K562 (cell line): ENCODE data around the gene DENND4C. TPM values are rescaled to one million over a fixed set of nuclear protein-coding genes. Genes with fewer than 3 reads are reported as not detected.
"Not testable (repeated sequence)": the region's sequence is repeated elsewhere in the genome, so short reads cannot be mapped to it uniquely, and the experiment has no call there.

Experiments
- ATAC-seq: fragments of 200-7000 bp; cut with Tn5 transposase; 3 replicates; pipeline ENCODE4 v1.9.1; 2020; ENCODE audit warnings: moderate library complexity
- BruUV-seq: library from RNA; stranded (reverse); fragments of 400-500 nt; replicated peaks from 2 replicates; lab custom pipeline; 2021; lab: Mats Ljungman, UMichigan
- CTCF ChIA-PET: fragments of 300-600 bp; formaldehyde crosslinking; extraction: SDS; loops from one replicate; lab custom pipeline; 2021; ENCODE audit warnings: low intra/inter-chr PET ratio; lab: Yijun Ruan, JAX
- POLR2A ChIA-PET: fragments of 300-600, 350-650 bp; sonication (Branson Sonifier 250); formaldehyde crosslinking; extraction: SDS; loops from one replicate; lab custom pipeline; 2021; ENCODE audit warnings: antibody characterized with exemption, inconsistent platforms; lab: Yijun Ruan, JAX
- DNase-seq, 4 experiments: peaks; one replicate each; pipeline versions ENCODE4 v3.0.0 to v3.0.0-alpha.2; 2011 to 2018; ENCODE audit warnings: low spot score in 3 of 4, mixed read lengths in 3 of 4; ENCODE audit errors: extremely low read depth in 1 of 4
- FAIRE-seq: peaks from 2 replicates; lab custom pipeline; 2011; peaks lifted over from hg19 to GRCh38; lab: Jason Lieb, UNC
- H2AFZ ChIP-seq: 2 replicates; pipeline ENCODE4 v1.6.0; 2011; ENCODE audit warnings: low read depth, low read length, control low read depth, inconsistent platforms
- H3K27ac ChIP-seq: fragments of 200-600 bp; 3 replicates; pipeline ENCODE4 v1.8.0; 2011; ENCODE audit warnings: low read depth, mild to moderate bottlenecking, control low read depth, inconsistent platforms, low read length, moderate library complexity, mixed read lengths; ENCODE audit errors: extremely low read depth
- H3K27me3 ChIP-seq, 2 experiments: fragments of 300-600 bp in 1 of 2; 2 replicates in 1 of 2; 3 replicates in 1 of 2; pipeline versions ENCODE4 v1.6.0 to v1.8.0; 2011; ENCODE audit warnings: inconsistent platforms in 2 of 2, low read length in 2 of 2, mild to moderate bottlenecking in 1 of 2, mixed read lengths in 1 of 2, moderate library complexity in 1 of 2; ENCODE audit not compliant: control insufficient read depth in 2 of 2, insufficient read depth in 2 of 2
- H3K36me3 ChIP-seq: fragments of 300-600 bp; 3 replicates; pipeline ENCODE4 v1.8.0; 2011; ENCODE audit warnings: mild to moderate bottlenecking, low read length, inconsistent platforms; ENCODE audit not compliant: control insufficient read depth, insufficient read depth
- H3K4me1 ChIP-seq, 2 experiments: fragments of 200-600 bp in 1 of 2; replicated peaks in 1 of 2; 2 replicates in 1 of 2; 3 replicates in 1 of 2; pipeline versions ENCODE4 v1.5.1 to v1.8.0; 2011; ENCODE audit warnings: inconsistent platforms in 2 of 2, low read length in 2 of 2, mild to moderate bottlenecking in 1 of 2, mixed read lengths in 1 of 2, moderate library complexity in 1 of 2; ENCODE audit not compliant: control insufficient read depth in 2 of 2, insufficient read depth in 2 of 2
- H3K4me2 ChIP-seq: 2 replicates; pipeline ENCODE4 v1.6.1; 2011; ENCODE audit warnings: low read length, control low read depth, inconsistent platforms, mixed read lengths; ENCODE audit not compliant: insufficient read depth
- H3K4me3 ChIP-seq: fragments of 200-600 bp; sonication (generic), shearing (Covaris generic); 2 replicates; pipeline ENCODE4 v1.5.1; 2016; ENCODE audit warnings: control low read depth, inconsistent platforms
- H3K79me2 ChIP-seq: fragments of 200-600 bp; 3 replicates; pipeline ENCODE4 v1.8.0; 2011; ENCODE audit warnings: low read length, inconsistent platforms; ENCODE audit not compliant: control insufficient read depth, insufficient read depth
- H3K9ac ChIP-seq, 2 experiments: 2 replicates each; pipeline versions ENCODE4 v1.6.0 to v1.6.1; 2011; ENCODE audit warnings: low read depth in 2 of 2, low read length in 2 of 2, control low read depth in 1 of 2, inconsistent platforms in 1 of 2, mild to moderate bottlenecking in 1 of 2, mixed read lengths in 1 of 2; ENCODE audit not compliant: insufficient read depth in 1 of 2
- H3K9me1 ChIP-seq: one replicate; pipeline ENCODE4 v1.6.0; 2011; ENCODE audit warnings: inconsistent platforms, mild to moderate bottlenecking, low read length, moderate library complexity; ENCODE audit not compliant: control insufficient read depth, insufficient read depth
- H3K9me3 ChIP-seq: replicated peaks from 2 replicates; pipeline ENCODE4 v1.5.1; 2011; ENCODE audit warnings: low read depth, low read length, inconsistent platforms; ENCODE audit not compliant: control insufficient read depth, insufficient read depth
- H4K20me1 ChIP-seq: replicated peaks from 2 replicates; pipeline ENCODE4 v1.6.1; 2011; ENCODE audit warnings: low read length, inconsistent platforms, mixed read lengths; ENCODE audit not compliant: control insufficient read depth, insufficient read depth
- CBFA2T3 ChIP-seq: fragments of 450-650 bp; IDR thresholded peaks from 2 replicates; pipeline ENCODE4 v1.6.1; 2017
- FOXA3 ChIP-seq, 2 experiments: fragments of 450-650 bp in 1 of 2; sonication (generic) in 1 of 2; formaldehyde crosslinking; IDR thresholded peaks in 1 of 2; conservative IDR thresholded peaks in 1 of 2; 2 replicates each; pipeline versions ENCODE4 v1.4.0 to v1.8.0; 2020 to 2022; ENCODE audit warnings: mild to moderate bottlenecking in 2 of 2, missing genetic modification reagents in 1 of 2
- RFX1 ChIP-seq: fragments of 450-650 bp; IDR thresholded peaks from 2 replicates; pipeline ENCODE4 v1.6.1; 2016; ENCODE audit warnings: mild to moderate bottlenecking, moderate library complexity
- WGBS: fragments of 100-300 bp; shearing (Covaris generic); methylation state at CpG from one replicate; pipeline ENCODE4 v1.1.6; 2016; ENCODE audit warnings: low coverage, mixed read lengths; ENCODE audit not compliant: insufficient coverage; ENCODE audit errors: missing lambda C conversion rate; 5-methylcytosine and 5-hydroxymethylcytosine counted together
- in situ Hi-C: fragments of 300-500 bp; cut with MboI; formaldehyde crosslinking; loops from 4 replicates; pipeline ENCODE4 v1.15.0; 2018; ENCODE audit warnings: inconsistent platforms, mixed read lengths
- intact Hi-C: fragments of 100-400 bp; cut with micrococcal nuclease; formaldehyde crosslinking; loops from 2 replicates; pipeline ENCODE4 v1.14.2; 2022
- polyA plus RNA-seq, 8 experiments: library from polyadenylated mRNA; depleted of rRNA in 4 of 8; stranded (reverse) in 5 of 8; unstranded in 3 of 8; fragments of >200 nt; fragmentation: Nextera tagmentation in 2 of 8; fragmentation: Illumina TruSeq in 1 of 8; extraction: Ambion mirVana in 2 of 8; extraction: Trizol in 1 of 8; gene quantifications; 2 replicates each; pipeline versions ENCODE4 v1.2.1 to v1.2.3, GENCODE V29; 2011 to 2014; ENCODE audit warnings: inconsistent platforms in 1 of 8, missing spikeins in 1 of 8
- total RNA-seq, 7 experiments: library from RNA; depleted of rRNA in 6 of 7; stranded (reverse); fragments of >200 nt in 6 of 7; fragmentation: Illumina TruSeq in 2 of 7; extraction: Trizol in 2 of 7; gene quantifications; 2 replicates each; pipeline versions ENCODE4 v1.2.1 to v1.2.3, GENCODE V29; 2011 to 2021; ENCODE audit warnings: low replicate concordance in 1 of 7
- TF ChIP-seq, protein P1 (sequence below): IDR thresholded peaks from 2 replicates; pipeline ENCODE4 v1.6.1; 2014; ENCODE audit warnings: antibody characterized with exemption

The DENND4C gene
- total and polyA plus RNA-seq, 9 of the 15 experiments (the other 6 are each of a cell fraction or from before 2014, with no cell fraction given) = 4.8 to 31.8 (median 13.9) TPM

DNA sequence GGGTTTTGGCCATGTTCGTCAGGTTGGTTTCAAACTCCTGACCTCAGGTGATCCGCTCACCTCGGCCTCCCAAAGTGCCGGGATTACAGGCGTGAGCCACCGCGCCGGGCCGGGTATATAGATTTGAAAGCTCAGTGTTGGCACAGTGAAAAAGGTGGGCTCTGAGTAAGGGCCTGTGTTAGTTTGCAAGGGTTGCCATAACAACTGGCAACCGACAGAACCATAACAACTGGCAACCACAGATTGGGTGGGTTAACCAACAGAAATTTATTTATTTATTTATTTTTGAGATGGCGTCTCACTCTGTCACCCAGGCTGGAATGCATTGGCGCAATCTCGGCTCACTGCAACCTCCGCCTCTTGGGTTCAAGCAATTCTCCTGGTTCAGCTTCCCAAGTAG is 154.7 kb downstream of the DENND4C start:
- CTCF ChIA-PET, H2AFZ ChIP-seq, H3K36me3 ChIP-seq, FAIRE-seq, H3K4me3 ChIP-seq, in situ Hi-C loops, H3K4me1 ChIP-seq, BruUV-seq, H3K27me3 ChIP-seq, H3K4me2 ChIP-seq, POLR2A ChIA-PET, H3K9me3 ChIP-seq, H3K9ac ChIP-seq, H3K9me1 ChIP-seq, H3K27ac ChIP-seq, H4K20me1 ChIP-seq, ATAC-seq, DNase-seq: not testable (repeated sequence)
- peaks cover 12% of the 10 kb centered on the region for H3K79me2 ChIP-seq
- 94% methylated on average over 7 of the region's 14 CpGs for WGBS
- intact Hi-C loops = loop anchor here (10.0 kb wide), 1 partner anchor 190 kb away; no protein-coding TSS in a partner anchor
- TF ChIP-seq RFX1 = peak; percentile 52

DNA sequence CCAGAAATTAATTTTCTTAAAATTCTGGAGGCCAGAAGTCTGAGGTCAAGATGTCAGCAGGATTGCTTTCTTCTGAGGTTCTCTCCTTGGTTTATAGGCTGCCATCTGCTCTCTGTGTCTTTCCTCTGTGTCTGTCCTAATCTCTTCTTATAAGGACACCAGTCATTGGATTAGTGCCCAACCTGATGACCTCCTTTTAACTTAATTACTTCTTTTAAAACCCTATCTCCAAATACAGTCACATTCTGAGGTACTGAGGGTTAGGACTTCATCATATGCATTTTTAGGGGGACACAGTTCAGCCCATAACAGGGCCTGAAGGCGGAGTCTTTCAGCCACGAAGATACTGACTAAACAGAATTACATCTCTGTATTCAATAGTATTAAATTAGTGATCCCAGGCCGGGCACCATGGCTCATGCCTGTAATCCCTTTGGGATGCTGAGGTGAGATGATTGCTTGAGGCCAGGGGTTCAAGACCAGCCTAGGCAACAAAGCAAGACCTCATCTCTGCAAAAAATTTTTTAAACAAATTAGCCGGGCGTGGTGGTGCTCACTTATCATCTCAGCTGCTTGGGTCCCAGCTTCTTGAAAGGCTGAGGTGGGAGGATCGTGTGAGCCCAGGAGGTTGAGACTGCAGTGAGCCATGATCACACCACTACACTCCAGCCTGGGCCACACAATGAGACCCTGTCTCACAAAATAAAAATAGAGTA is 155.5 kb downstream of the DENND4C start:
- 44% methylated on average over 6 of the region's 6 CpGs for WGBS
- H3K9me3 ChIP-seq = no peaks in the 10 kb centered on the region
- H3K79me2 ChIP-seq = peaks cover 8% of the 10 kb centered on the region
- H2AFZ ChIP-seq = peak overlapping the region; percentile 71
- BruUV-seq = no TSS peak
- TF ChIP-seq CBFA2T3 (0 out of 2 replicates have a peak, but pooled peaks have one; percentile 12), FOXA3 (CRISPR knock-in tag; conservative IDR thresholded peaks at IDR 0.05 in 1 of 2, IDR thresholded peaks at IDR 0.05 in 1 of 2) (no peak)
- TF ChIP-seq, protein P1, sequence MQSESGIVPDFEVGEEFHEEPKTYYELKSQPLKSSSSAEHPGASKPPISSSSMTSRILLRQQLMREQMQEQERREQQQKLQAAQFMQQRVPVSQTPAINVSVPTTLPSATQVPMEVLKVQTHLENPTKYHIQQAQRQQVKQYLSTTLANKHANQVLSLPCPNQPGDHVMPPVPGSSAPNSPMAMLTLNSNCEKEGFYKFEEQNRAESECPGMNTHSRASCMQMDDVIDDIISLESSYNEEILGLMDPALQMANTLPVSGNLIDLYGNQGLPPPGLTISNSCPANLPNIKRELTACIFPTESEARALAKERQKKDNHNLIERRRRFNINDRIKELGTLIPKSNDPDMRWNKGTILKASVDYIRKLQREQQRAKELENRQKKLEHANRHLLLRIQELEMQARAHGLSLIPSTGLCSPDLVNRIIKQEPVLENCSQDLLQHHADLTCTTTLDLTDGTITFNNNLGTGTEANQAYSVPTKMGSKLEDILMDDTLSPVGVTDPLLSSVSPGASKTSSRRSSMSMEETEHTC = no peak
- POLR2A ChIA-PET = no interaction called here
- CTCF ChIA-PET = no interaction called here
- no peaks in the 10 kb centered on the region for H3K27me3 ChIP-seq
- peaks cover 0 to 7% of the 10 kb centered on the region in 2 experiments; a peak in 2 of 5 replicates for H3K4me1 ChIP-seq
- H3K36me3 ChIP-seq = no peaks in the 10 kb centered on the region
- peak; percentile 43; the same call in 1 of the 3 replicates for ATAC-seq
- FAIRE-seq = no peak
- no peak for DNase-seq
- intact Hi-C loops (loop anchor here (10.0 kb wide), 1 partner anchor 191 kb away; no protein-coding TSS in a partner anchor), in situ Hi-C loops (no loop called here)
- no peak overlapping the region for H3K27ac ChIP-seq
- no peak overlapping the region for H3K4me3 ChIP-seq
- no peaks in the 10 kb centered on the region for H4K20me1 ChIP-seq
- H3K4me2 ChIP-seq = peak overlapping the region; percentile 8; the same call in 1 of the 2 replicates
- no peak overlapping the region for H3K9ac ChIP-seq
- H3K9me1 ChIP-seq = no peaks in the 10 kb centered on the region
